Pancreas (tissue), 10 donors: ENCODE measurements around the gene PCSK6. TPM values are rescaled to one million over a fixed set of nuclear protein-coding genes. Genes with fewer than 3 reads are reported as not detected.

ENCODE experiments used
- ATAC-seq, 4 donors: fragments of 200-7000 bp; cut with Tn5 transposase; one replicate each; pipeline versions ENCODE4 v1.8.0 to v1.9.1; 2020; ENCODE audit warnings: mild to moderate bottlenecking in 4 of 4, moderate library complexity in 4 of 4
- DNase-seq, 6 donors: peaks; one replicate each; pipeline ENCODE4 v3.0.0-alpha.2; 2020
- FAIRE-seq: peaks from 2 replicates; lab custom pipeline; 2012; peaks lifted over from hg19 to GRCh38; lab: Jason Lieb, UNC
- H3K27ac ChIP-seq, 4 donors: fragments of 200-600 bp; sonication (generic); 1 replicate in 3 of 4; 2 replicates in 1 of 4; pipeline versions ENCODE4 v1.5.0 to v1.8.0; 2020
- H3K27me3 ChIP-seq, 4 donors: fragments of 200-600 bp; one replicate each; pipeline ENCODE4 v1.8.0; 2021
- H3K36me3 ChIP-seq, 3 donors: fragments of 200-600 bp; sonication (generic) in 1 of 3; one replicate each; pipeline versions ENCODE4 v1.5.0 to v1.8.0; 2020 to 2021
- H3K4me1 ChIP-seq, 3 donors: fragments of 200-600 bp; one replicate each; pipeline ENCODE4 v1.8.0; 2021
- H3K4me3 ChIP-seq, 4 donors: fragments of 200-600 bp; sonication (generic) in 2 of 4; one replicate each; pipeline versions ENCODE4 v1.5.0 to v1.8.0; 2020 to 2021
- H3K9me3 ChIP-seq, 4 donors: fragments of 200-600 bp; one replicate each; pipeline ENCODE4 v1.8.0; 2021
- WGBS, 2 donors: extraction: QIAGEN DNeasy Blood & Tissue Kit; methylation state at CpG; one replicate each; pipeline ENCODE4 v1.1.7; 2013; 5-methylcytosine and 5-hydroxymethylcytosine counted together
- intact Hi-C, 3 donors: fragments of 100-400 bp; cut with DNase I; formaldehyde crosslinking; loops; one replicate each; pipeline versions ENCODE4 v1.11.1 to v1.14.2; 2022
- polyA plus RNA-seq, 2 donors: library from polyadenylated mRNA; stranded (reverse); fragments of 200-250 nt; gene quantifications; one replicate each; pipeline ENCODE4 v1.2.3, GENCODE V29; 2013
- total RNA-seq, 6 donors: library from RNA; stranded (reverse); fragmentation: NEBNext Ultra II Directional in 4 of 6; extraction: Animal tissue kit (Norgen Biotek cat#: 25700) in 4 of 6; gene quantifications; one replicate each; pipeline versions ENCODE4 v1.2.1 to v1.2.4, GENCODE V29; 2021 to 2023
- TF ChIP-seq, protein P1 (sequence below), 4 donors: fragments of 200-600 bp; sonication (generic) in 3 of 4; IDR thresholded peaks; one replicate each; pipeline versions ENCODE4 v1.5.0 to v1.8.0; 2021; ENCODE audit warnings: antibody characterized with exemption in 4 of 4
- donor health status: healthy with polysubstance abuse.
- donor health status: DM: no; HTN: no; CAD: no; lungs with moderate emphysema.
- donor health status: DM: no; HTN: no; CAD: no.
- donor health status: control.
- donor health status: control.
- donor health status: Bipolar disorder and iron deficiency.
- donor health status: DM: yes; HTN: yes; CAD: no.
- donor health status: DM: no; HTN: no; CAD: no.
- donor health status: DM: no; HTN: no; CAD: no.
- donor health status: DM: yes; HTN: yes; CAD: no.

The PCSK6 gene
- total and polyA plus RNA-seq, 8 donors: 0.87 to 4.5 (median 3.0) TPM

- H3K4me1 ChIP-seq: no peaks in the 10 kb centered on the region
- FAIRE-seq (no peak), ATAC-seq (no peak), DNase-seq (no peak)
- TF ChIP-seq, protein P1, sequence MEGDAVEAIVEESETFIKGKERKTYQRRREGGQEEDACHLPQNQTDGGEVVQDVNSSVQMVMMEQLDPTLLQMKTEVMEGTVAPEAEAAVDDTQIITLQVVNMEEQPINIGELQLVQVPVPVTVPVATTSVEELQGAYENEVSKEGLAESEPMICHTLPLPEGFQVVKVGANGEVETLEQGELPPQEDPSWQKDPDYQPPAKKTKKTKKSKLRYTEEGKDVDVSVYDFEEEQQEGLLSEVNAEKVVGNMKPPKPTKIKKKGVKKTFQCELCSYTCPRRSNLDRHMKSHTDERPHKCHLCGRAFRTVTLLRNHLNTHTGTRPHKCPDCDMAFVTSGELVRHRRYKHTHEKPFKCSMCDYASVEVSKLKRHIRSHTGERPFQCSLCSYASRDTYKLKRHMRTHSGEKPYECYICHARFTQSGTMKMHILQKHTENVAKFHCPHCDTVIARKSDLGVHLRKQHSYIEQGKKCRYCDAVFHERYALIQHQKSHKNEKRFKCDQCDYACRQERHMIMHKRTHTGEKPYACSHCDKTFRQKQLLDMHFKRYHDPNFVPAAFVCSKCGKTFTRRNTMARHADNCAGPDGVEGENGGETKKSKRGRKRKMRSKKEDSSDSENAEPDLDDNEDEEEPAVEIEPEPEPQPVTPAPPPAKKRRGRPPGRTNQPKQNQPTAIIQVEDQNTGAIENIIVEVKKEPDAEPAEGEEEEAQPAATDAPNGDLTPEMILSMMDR (IDR thresholded peaks at IDR 0.05): no peak
- no peak overlapping the region for H3K27ac ChIP-seq
- H3K36me3 ChIP-seq: no peaks in the 10 kb centered on the region
- WGBS, 2 donors: 88 to 89% methylated on average over 21 of the region's 21 CpGs
- no peaks in the 10 kb centered on the region for H3K9me3 ChIP-seq
- no peak overlapping the region for H3K4me3 ChIP-seq
- H3K27me3 ChIP-seq: no peaks in the 10 kb centered on the region
- intact Hi-C loops: no loop called here
Measured at GRCh38 chr15:101313041-101313761, 176.3 kb downstream of the PCSK6 start.

DNA sequence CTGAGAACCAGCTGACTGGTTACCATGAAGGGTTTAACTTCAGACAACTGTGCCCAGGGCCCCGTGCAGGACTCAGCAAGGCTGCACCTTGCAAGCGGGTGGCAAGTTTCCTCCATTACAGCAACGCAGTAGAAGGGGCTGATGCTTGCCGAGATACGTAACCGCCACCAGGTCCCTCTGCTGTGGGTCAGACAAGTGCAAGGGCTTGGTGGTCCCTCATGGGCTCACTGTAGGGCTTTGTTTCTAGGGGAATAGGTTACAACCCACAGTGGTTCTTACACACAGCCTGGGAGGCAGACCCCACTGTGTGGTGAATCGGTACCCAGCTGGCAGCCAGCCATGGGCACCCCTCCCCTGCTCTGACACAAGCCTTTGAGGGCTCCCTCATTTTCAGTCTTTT lies 179.0 kb downstream of the PCSK6 start:
- WGBS, 2 donors: 93 to 96% methylated on average over 7 of the region's 7 CpGs
- ATAC-seq (no peak), DNase-seq (no peak), FAIRE-seq (no peak)
- TF ChIP-seq, protein P1 (IDR thresholded peaks at IDR 0.05): no peak
- no peaks in the 10 kb centered on the region for H3K4me1 ChIP-seq
- no peaks in the 10 kb centered on the region for H3K36me3 ChIP-seq
- H3K4me3 ChIP-seq: no peak overlapping the region
- intact Hi-C loops: no loop called here
- no peaks in the 10 kb centered on the region for H3K9me3 ChIP-seq
- H3K27ac ChIP-seq: no peak overlapping the region
- no peaks in the 10 kb centered on the region for H3K27me3 ChIP-seq

- Histone ChIP-seq H3K4me3 (no peak overlapping the region), H3K9me3 (no peaks in the 10 kb centered on the region), H3K27me3 (no peaks in the 10 kb centered on the region), H3K36me3 (no peaks in the 10 kb centered on the region), H3K27ac (no peak overlapping the region), H3K4me1 (no peaks in the 10 kb centered on the region)
- DNase-seq (no peak), FAIRE-seq (no peak), ATAC-seq (no peak)
- intact Hi-C loops: no loop called here
- TF ChIP-seq, protein P1 (IDR thresholded peaks at IDR 0.05): no peak
- 91 to 94% methylated on average over 7 of the region's 7 CpGs for WGBS, 2 donors
Measured at GRCh38 chr15:101310161-101310480, 179.4 kb downstream of the PCSK6 start.

GRCh38 chr15:101309436-101310160 lies 179.9 kb downstream of the PCSK6 start:
- intact Hi-C loops: loop anchor here in 2 of 3 donors (5.0 to 10.0 kb wide), 2 partner anchors 328 to 335 kb away; no protein-coding TSS in a partner anchor
- TF ChIP-seq, protein P1 (IDR thresholded peaks at IDR 0.05): no peak
- FAIRE-seq: no peak
- Histone ChIP-seq H3K9me3 (no peaks in the 10 kb centered on the region), H3K36me3 (no peaks in the 10 kb centered on the region), H3K27me3 (no peaks in the 10 kb centered on the region), H3K4me3 (no peak overlapping the region), H3K27ac (no peak overlapping the region), H3K4me1 (no peaks in the 10 kb centered on the region)
- 87 to 89% methylated on average over 24 to 26 of the region's 26 CpGs for WGBS, 2 donors
- no peak for DNase-seq
- ATAC-seq: no peak
